Osteoblast (primary cell): ENCODE results near the gene PLAA. TPM values are rescaled to one million over a fixed set of nuclear protein-coding genes. Genes with fewer than 3 reads are reported as not detected.
"Not testable (repeated sequence)": the region's sequence is repeated elsewhere in the genome, so short reads cannot be mapped to it uniquely, and the experiment has no call there.

ENCODE experiments used
- DNase-seq: peaks from one replicate; pipeline ENCODE4 v3.0.0; 2011; ENCODE audit warnings: low spot score, mixed read lengths; ENCODE audit not compliant: insufficient read length; ENCODE audit errors: missing footprints
- H2AFZ ChIP-seq: 2 replicates; pipeline ENCODE4 v1.6.0; 2011; ENCODE audit warnings: mild to moderate bottlenecking, low read length
- H3K27ac ChIP-seq: 2 replicates; pipeline ENCODE4 v1.5.1; 2011; ENCODE audit warnings: mild to moderate bottlenecking, low read depth, low read length, moderate library complexity
- H3K27me3 ChIP-seq: 2 replicates; pipeline ENCODE4 v1.6.0; 2012; ENCODE audit warnings: mild to moderate bottlenecking, control low read depth, inconsistent platforms, low read length, moderate library complexity; ENCODE audit not compliant: insufficient read depth
- H3K36me3 ChIP-seq: 2 replicates; pipeline ENCODE4 v1.5.1; 2011; ENCODE audit warnings: mild to moderate bottlenecking, low read length, control low read depth, moderate library complexity; ENCODE audit not compliant: insufficient read depth
- H3K4me1 ChIP-seq: 2 replicates; pipeline ENCODE4 v1.5.1; 2011; ENCODE audit warnings: mild to moderate bottlenecking, low read length, control low read depth, moderate library complexity; ENCODE audit not compliant: insufficient read depth
- H3K4me2 ChIP-seq: 2 replicates; pipeline ENCODE4 v1.6.0; 2011; ENCODE audit warnings: mild to moderate bottlenecking, low read length; ENCODE audit not compliant: insufficient read depth
- H3K4me3 ChIP-seq: fragments of 200-600 bp; sonication (generic); 3 replicates; pipeline ENCODE4 v1.5.1; 2012; ENCODE audit warnings: mild to moderate bottlenecking, low read length, inconsistent platforms; ENCODE audit not compliant: insufficient read depth
- H3K79me2 ChIP-seq: 2 replicates; pipeline ENCODE4 v1.6.0; 2012; ENCODE audit warnings: mild to moderate bottlenecking, low read length, control low read depth, inconsistent platforms; ENCODE audit not compliant: insufficient read depth
- H3K9me3 ChIP-seq: 2 replicates; pipeline ENCODE4 v1.5.1; 2011; ENCODE audit warnings: low read depth, low read length, control low read depth
- H4K20me1 ChIP-seq: 2 replicates; pipeline ENCODE4 v1.6.0; 2012; ENCODE audit warnings: mild to moderate bottlenecking, low read length, control low read depth; ENCODE audit not compliant: insufficient read depth
- total RNA-seq: library from RNA; depleted of rRNA; stranded (reverse); fragments of >200 nt; gene quantifications from 2 replicates; pipeline ENCODE4 v1.2.3, GENCODE V29; 2012
- TF ChIP-seq, protein P1 (sequence below): IDR thresholded peaks from 2 replicates; pipeline ENCODE4 v1.5.1; 2011; ENCODE audit warnings: mild to moderate bottlenecking, low read depth, low read length, moderate library complexity; ENCODE audit errors: extremely low read depth

Gene PLAA
- total RNA-seq, 1 donor = 42.3 TPM

DNA sequence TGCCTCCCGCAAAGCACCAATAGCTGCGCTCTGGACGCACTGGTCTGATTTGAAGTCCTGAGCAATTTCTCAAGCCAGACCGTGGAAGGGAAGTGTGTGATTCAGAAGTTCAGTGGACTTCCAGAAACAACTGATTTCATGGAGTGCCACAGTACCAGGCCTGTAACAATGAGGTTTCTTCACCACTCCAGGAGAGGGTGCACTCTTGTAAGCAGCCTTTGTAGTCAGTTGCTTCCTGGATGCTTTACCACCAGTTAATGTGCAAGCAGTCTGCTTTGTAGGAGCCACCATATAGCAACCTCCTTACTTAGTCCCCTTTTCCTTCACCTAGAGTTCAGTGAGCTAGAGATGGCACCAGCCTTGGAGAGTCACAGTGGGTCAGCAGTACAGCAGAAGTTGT is 66.8 kb downstream of the PLAA start:
- no peaks in the 10 kb centered on the region for H3K79me2 ChIP-seq
- no peak overlapping the region for H3K4me3 ChIP-seq
- H3K4me2 ChIP-seq = no peak overlapping the region
- TF ChIP-seq, protein P1, sequence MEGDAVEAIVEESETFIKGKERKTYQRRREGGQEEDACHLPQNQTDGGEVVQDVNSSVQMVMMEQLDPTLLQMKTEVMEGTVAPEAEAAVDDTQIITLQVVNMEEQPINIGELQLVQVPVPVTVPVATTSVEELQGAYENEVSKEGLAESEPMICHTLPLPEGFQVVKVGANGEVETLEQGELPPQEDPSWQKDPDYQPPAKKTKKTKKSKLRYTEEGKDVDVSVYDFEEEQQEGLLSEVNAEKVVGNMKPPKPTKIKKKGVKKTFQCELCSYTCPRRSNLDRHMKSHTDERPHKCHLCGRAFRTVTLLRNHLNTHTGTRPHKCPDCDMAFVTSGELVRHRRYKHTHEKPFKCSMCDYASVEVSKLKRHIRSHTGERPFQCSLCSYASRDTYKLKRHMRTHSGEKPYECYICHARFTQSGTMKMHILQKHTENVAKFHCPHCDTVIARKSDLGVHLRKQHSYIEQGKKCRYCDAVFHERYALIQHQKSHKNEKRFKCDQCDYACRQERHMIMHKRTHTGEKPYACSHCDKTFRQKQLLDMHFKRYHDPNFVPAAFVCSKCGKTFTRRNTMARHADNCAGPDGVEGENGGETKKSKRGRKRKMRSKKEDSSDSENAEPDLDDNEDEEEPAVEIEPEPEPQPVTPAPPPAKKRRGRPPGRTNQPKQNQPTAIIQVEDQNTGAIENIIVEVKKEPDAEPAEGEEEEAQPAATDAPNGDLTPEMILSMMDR = no peak
- H3K36me3 ChIP-seq = peaks cover 10% of the 10 kb centered on the region
- H3K4me1 ChIP-seq = no peaks in the 10 kb centered on the region
- H2AFZ ChIP-seq = no peak overlapping the region
- no peaks in the 10 kb centered on the region for H3K27me3 ChIP-seq
- H3K9me3 ChIP-seq = no peaks in the 10 kb centered on the region
- DNase-seq = no peak
- H4K20me1 ChIP-seq = no peaks in the 10 kb centered on the region
- no peak overlapping the region for H3K27ac ChIP-seq

DNA sequence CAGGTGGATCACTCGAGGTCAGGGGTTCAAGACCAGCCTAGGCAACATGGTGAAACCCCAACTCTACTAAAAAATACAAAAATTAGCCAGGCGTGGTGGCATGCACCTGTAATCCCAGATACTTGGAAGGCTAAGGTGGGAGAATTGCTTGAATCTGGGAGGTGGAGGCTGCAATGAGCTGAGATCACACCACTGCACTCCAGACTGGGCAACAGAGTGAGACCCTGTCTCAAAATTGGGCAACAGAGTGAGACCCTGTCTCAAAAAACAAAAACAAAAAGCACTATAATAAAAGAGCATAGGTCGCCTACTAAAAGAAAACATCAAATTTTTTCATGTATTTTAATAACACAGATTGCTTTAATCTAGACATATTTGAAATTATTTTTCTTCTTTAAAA is 71.9 kb downstream of the PLAA start:
- not testable (repeated sequence) for H4K20me1 ChIP-seq, H3K4me1 ChIP-seq, H3K4me2 ChIP-seq, H3K9me3 ChIP-seq, H2AFZ ChIP-seq, H3K36me3 ChIP-seq, H3K4me3 ChIP-seq, DNase-seq, H3K27me3 ChIP-seq, H3K79me2 ChIP-seq, H3K27ac ChIP-seq

DNA sequence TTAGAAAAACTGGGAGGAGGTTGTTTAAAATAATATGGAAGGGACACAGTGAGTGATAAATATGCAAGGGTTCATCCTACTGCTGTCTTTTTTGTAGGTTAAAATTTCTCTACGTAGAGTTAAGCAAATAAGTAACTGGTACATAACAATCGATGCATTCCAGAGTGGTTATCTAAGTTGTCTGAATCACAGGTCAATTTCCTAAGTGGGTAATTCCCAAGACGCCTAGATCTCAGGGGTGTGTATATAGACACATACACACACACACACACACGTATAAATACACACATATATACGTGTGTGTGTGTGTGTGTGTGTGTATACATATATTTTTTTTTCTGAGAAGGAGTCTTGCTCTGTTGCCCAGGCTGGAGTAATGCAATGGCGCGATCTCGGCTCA is 76.8 kb downstream of the PLAA start:
- no peak overlapping the region for H3K27ac ChIP-seq
- no peak overlapping the region for H3K4me2 ChIP-seq
- no peaks in the 10 kb centered on the region for H3K9me3 ChIP-seq
- H3K4me1 ChIP-seq = no peaks in the 10 kb centered on the region
- no peaks in the 10 kb centered on the region for H3K36me3 ChIP-seq
- no peaks in the 10 kb centered on the region for H3K79me2 ChIP-seq
- no peak overlapping the region for H3K4me3 ChIP-seq
- TF ChIP-seq, protein P1 = no peak
- H2AFZ ChIP-seq = no peak overlapping the region
- no peaks in the 10 kb centered on the region for H4K20me1 ChIP-seq
- DNase-seq = no peak
- no peaks in the 10 kb centered on the region for H3K27me3 ChIP-seq

DNA sequence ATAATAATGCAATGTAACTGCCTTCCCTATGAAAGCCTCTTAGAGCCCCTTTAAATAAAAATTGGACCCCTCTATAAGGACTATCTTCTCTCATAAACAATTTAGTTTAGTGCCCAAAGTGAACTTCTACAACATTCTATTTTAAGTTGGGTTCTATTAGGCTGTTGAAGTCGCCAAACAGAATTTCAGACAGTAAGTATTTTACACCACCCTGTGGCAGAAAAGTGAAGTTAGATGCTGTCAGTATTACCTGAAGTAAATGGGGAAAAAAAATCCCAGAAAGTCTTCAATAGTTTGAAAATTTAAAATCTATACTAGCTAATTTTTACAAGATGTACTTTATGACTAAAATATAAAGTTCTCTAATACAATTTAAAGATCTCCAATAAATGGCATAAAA is 84.0 kb downstream of the PLAA start:
- no peak overlapping the region for H3K4me3 ChIP-seq
- no peak overlapping the region for H3K27ac ChIP-seq
- H3K27me3 ChIP-seq = no peaks in the 10 kb centered on the region
- no peaks in the 10 kb centered on the region for H3K9me3 ChIP-seq
- H3K36me3 ChIP-seq = no peaks in the 10 kb centered on the region
- no peaks in the 10 kb centered on the region for H3K4me1 ChIP-seq
- TF ChIP-seq, protein P1 = peak; percentile 48
- no peak overlapping the region for H3K4me2 ChIP-seq
- no peaks in the 10 kb centered on the region for H3K79me2 ChIP-seq
- no peaks in the 10 kb centered on the region for H4K20me1 ChIP-seq
- DNase-seq = no peak
- no peak overlapping the region for H2AFZ ChIP-seq
